H1 (cell line): ENCODE data around the gene POLN. TPM values are rescaled to one million over a fixed set of nuclear protein-coding genes. Genes with fewer than 3 reads are reported as not detected.

ENCODE experiments used
- CTCF ChIA-PET: fragments of 300-600 bp; sonication (Branson Sonifier 250); formaldehyde crosslinking; loops from one replicate; lab custom pipeline; 2021; ENCODE audit not compliant: partially characterized antibody; lab: Charles Lee
- POLR2A ChIA-PET: fragments of 300-600 bp; sonication (Branson Sonifier 250); formaldehyde crosslinking; loops from one replicate; lab custom pipeline; 2021; ENCODE audit warnings: inconsistent platforms; ENCODE audit not compliant: partially characterized antibody; lab: Charles Lee
- DNase-seq, 2 experiments: peaks; one replicate each; pipeline versions ENCODE4 v3.0.0 to v3.0.0-alpha.2; 2010 to 2022; ENCODE audit warnings: low spot score in 2 of 2, low read depth in 1 of 2, mixed read lengths in 1 of 2
- FAIRE-seq: peaks from 2 replicates; lab custom pipeline; 2011; peaks lifted over from hg19 to GRCh38; lab: Jason Lieb, UNC
- H2AFZ ChIP-seq: 2 replicates; pipeline ENCODE4 v1.8.1; 2012; ENCODE audit warnings: low read length, inconsistent platforms
- H2AK5ac ChIP-seq: 2 replicates; pipeline ENCODE4 v1.6.1; 2013; ENCODE audit warnings: low read depth, low read length
- H2BK120ac ChIP-seq: replicated peaks from 2 replicates; pipeline ENCODE3; 2013; ENCODE audit warnings: low read depth, low read length, inconsistent platforms
- H2BK12ac ChIP-seq: 2 replicates; pipeline ENCODE4 v1.6.1; 2013; ENCODE audit warnings: low read depth, low read length
- H2BK15ac ChIP-seq: 2 replicates; pipeline ENCODE4 v1.6.1; 2013; ENCODE audit warnings: low read length
- H2BK20ac ChIP-seq: 2 replicates; pipeline ENCODE4 v1.6.1; 2013; ENCODE audit warnings: low read length
- H2BK5ac ChIP-seq: 2 replicates; pipeline ENCODE4 v1.6.1; 2013; ENCODE audit warnings: low read depth, low read length
- H3K14ac ChIP-seq: 2 replicates; pipeline ENCODE4 v1.6.1; 2013; ENCODE audit warnings: inconsistent platforms; ENCODE audit not compliant: insufficient read length
- H3K18ac ChIP-seq: 2 replicates; pipeline ENCODE4 v1.6.1; 2013; ENCODE audit warnings: low read length; ENCODE audit errors: extremely low read depth
- H3K23ac ChIP-seq: 2 replicates; pipeline ENCODE4 v1.6.1; 2013; ENCODE audit warnings: inconsistent platforms; ENCODE audit not compliant: insufficient read length
- H3K23me2 ChIP-seq: 2 replicates; pipeline ENCODE4 v1.6.1; 2013; ENCODE audit warnings: low read depth, low read length
- H3K27ac ChIP-seq: 2 replicates; pipeline ENCODE4 v1.6.1; 2011; ENCODE audit warnings: low read depth, low read length, inconsistent platforms
- H3K27me3 ChIP-seq, 4 experiments: replicated peaks in 1 of 4; 1 replicate in 1 of 4; 2 replicates in 3 of 4; pipeline versions ENCODE4 v1.6.1 to v1.8.1; 2011 to 2013; ENCODE audit warnings: low read length in 3 of 4, mild to moderate bottlenecking in 3 of 4, inconsistent platforms in 2 of 4, mixed read lengths in 2 of 4, moderate library complexity in 1 of 4; ENCODE audit not compliant: control insufficient read depth in 3 of 4, insufficient read depth in 3 of 4; ENCODE audit errors: extremely low read depth in 1 of 4
- H3K36me3 ChIP-seq, 4 experiments: 2 replicates each; pipeline versions ENCODE4 v1.6.1 to v1.8.1; 2011 to 2013; ENCODE audit warnings: mild to moderate bottlenecking in 4 of 4, low read length in 3 of 4, moderate library complexity in 2 of 4, control low read depth in 1 of 4, inconsistent platforms in 1 of 4; ENCODE audit not compliant: insufficient read depth in 4 of 4, control insufficient read depth in 2 of 4
- H3K4ac ChIP-seq: replicated peaks from 2 replicates; pipeline ENCODE3; 2013; ENCODE audit warnings: low read length, low read depth, mixed read lengths, inconsistent platforms; ENCODE audit not compliant: insufficient read length
- H3K4me1 ChIP-seq, 4 experiments: replicated peaks in 1 of 4; 1 replicate in 1 of 4; 2 replicates in 3 of 4; pipeline versions ENCODE4 v1.6.1 to v1.8.1; 2011 to 2013; ENCODE audit warnings: low read length in 3 of 4, inconsistent platforms in 2 of 4, mixed read lengths in 1 of 4; ENCODE audit not compliant: insufficient read depth in 4 of 4, control insufficient read depth in 3 of 4
- H3K4me2 ChIP-seq, 2 experiments: 2 replicates each; pipeline versions ENCODE4 v1.6.1 to v1.8.1; 2011 to 2013; ENCODE audit warnings: low read depth in 2 of 2, low read length in 2 of 2, control low read depth in 1 of 2, inconsistent platforms in 1 of 2, mild to moderate bottlenecking in 1 of 2; ENCODE audit not compliant: insufficient read depth in 1 of 2
- H3K4me3 ChIP-seq, 4 experiments: fragments of 200-600, 300-600 bp in 1 of 4; sonication (generic), shearing (Covaris generic), sonication (Bioruptor Twin) in 1 of 4; 2 replicates each; pipeline versions ENCODE4 v1.5.1 to v1.8.1; 2011 to 2016; ENCODE audit warnings: low read length in 4 of 4, low read depth in 3 of 4, control low read depth in 2 of 4, inconsistent platforms in 2 of 4, mild to moderate bottlenecking in 2 of 4, mixed read lengths in 1 of 4, moderate library complexity in 1 of 4; ENCODE audit not compliant: insufficient read depth in 2 of 4; ENCODE audit errors: extremely low read depth in 1 of 4
- H3K56ac ChIP-seq: replicated peaks from 2 replicates; pipeline ENCODE3; 2013; ENCODE audit warnings: low read depth, mild to moderate bottlenecking, mixed read lengths, low read length, inconsistent platforms; ENCODE audit not compliant: insufficient read length
- H3K79me1 ChIP-seq: 2 replicates; pipeline ENCODE4 v1.6.1; 2013; ENCODE audit warnings: low read depth, low read length, control low read depth
- H3K79me2 ChIP-seq, 2 experiments: 2 replicates each; pipeline versions ENCODE4 v1.6.1 to v1.8.1; 2012 to 2013; ENCODE audit warnings: low read length in 2 of 2, mild to moderate bottlenecking in 2 of 2, inconsistent platforms in 1 of 2; ENCODE audit not compliant: insufficient read depth in 2 of 2, control insufficient read depth in 1 of 2
- H3K9ac ChIP-seq, 4 experiments: replicated peaks in 1 of 4; 1 replicate in 1 of 4; 2 replicates in 3 of 4; pipeline versions ENCODE4 v1.6.1 to v1.8.1; 2011 to 2013; ENCODE audit warnings: low read depth in 3 of 4, low read length in 3 of 4, control low read depth in 2 of 4, mild to moderate bottlenecking in 2 of 4, moderate library complexity in 2 of 4, inconsistent platforms in 1 of 4; ENCODE audit errors: extremely low read depth in 1 of 4
- H3K9me3 ChIP-seq, 2 experiments: 2 replicates each; pipeline versions ENCODE4 v1.6.1 to v1.8.1; 2012 to 2013; ENCODE audit warnings: mild to moderate bottlenecking in 2 of 2, moderate library complexity in 2 of 2, control low read depth in 1 of 2, inconsistent platforms in 1 of 2, low read depth in 1 of 2, low read length in 1 of 2, mixed read lengths in 1 of 2; ENCODE audit not compliant: insufficient read depth in 2 of 2
- H4K20me1 ChIP-seq, 2 experiments: replicated peaks in 1 of 2; 2 replicates each; pipeline versions ENCODE3 to v1.8.1; 2011 to 2013; ENCODE audit warnings: inconsistent platforms in 2 of 2, low read length in 2 of 2, mild to moderate bottlenecking in 1 of 2; ENCODE audit not compliant: insufficient read depth in 2 of 2, control insufficient read depth in 1 of 2
- H4K5ac ChIP-seq: 2 replicates; pipeline ENCODE4 v1.6.1; 2013; ENCODE audit warnings: low read length, low read depth, mixed read lengths, inconsistent platforms; ENCODE audit not compliant: insufficient read length
- H4K8ac ChIP-seq: 2 replicates; pipeline ENCODE4 v1.8.0; 2013; ENCODE audit warnings: mild to moderate bottlenecking, moderate library complexity, low read length, inconsistent platforms; ENCODE audit not compliant: insufficient read depth; ENCODE audit errors: extremely low read depth
- H4K91ac ChIP-seq: replicated peaks from 2 replicates; pipeline ENCODE3; 2013; ENCODE audit warnings: low read length, mixed read lengths, inconsistent platforms; ENCODE audit not compliant: insufficient read length
- EP300 ChIP-seq, 2 experiments: IDR thresholded peaks; 1 replicate in 1 of 2; 2 replicates in 1 of 2; pipeline ENCODE4 v1.6.1; 2011 to 2012; ENCODE audit warnings: low read depth in 2 of 2, low read length in 2 of 2, mild to moderate bottlenecking in 2 of 2, borderline replicate concordance in 1 of 2, inconsistent platforms in 1 of 2, moderate library complexity in 1 of 2
- PHF8 ChIP-seq: fragments of 200-600 bp; sonication (generic); conservative IDR thresholded peaks from 2 replicates; pipeline ENCODE4 v1.7.1; 2012; ENCODE audit warnings: low read depth, mild to moderate bottlenecking, inconsistent platforms, low read length, moderate library complexity
- RNF2 ChIP-seq: fragments of 200-900, 300-1000 bp; sonication (generic); IDR thresholded peaks from 2 replicates; pipeline ENCODE4 v1.7.1; 2016; ENCODE audit warnings: borderline replicate concordance, low read depth, mild to moderate bottlenecking, antibody characterized with exemption, low read length; ENCODE audit not compliant: poor library complexity, severe bottlenecking; ENCODE audit errors: missing control alignments
- RXRA ChIP-seq: IDR thresholded peaks from 2 replicates; pipeline ENCODE4 v1.6.1; 2011; ENCODE audit warnings: low read depth, mild to moderate bottlenecking, low read length, moderate library complexity; ENCODE audit not compliant: insufficient read depth
- SP4 ChIP-seq: IDR thresholded peaks from 2 replicates; pipeline ENCODE4 v1.6.1; 2012; ENCODE audit warnings: low read length, inconsistent platforms
- WGBS, 2 experiments: shearing (Covaris generic) in 1 of 2; methylation state at CpG; one replicate each; pipeline versions ENCODE4 v1.1.6 to v1.1.7; 2013 to 2015; ENCODE audit warnings: low lambda C conversion rate in 2 of 2, mixed read lengths in 2 of 2, inconsistent platforms in 1 of 2, low coverage in 1 of 2, missing lambda C conversion rate in 1 of 2; ENCODE audit not compliant: insufficient replicate concordance in 2 of 2, insufficient coverage in 1 of 2, insufficient read length in 1 of 2; ENCODE audit errors: extremely low coverage in 1 of 2, missing lambda C conversion rate in 1 of 2; 5-methylcytosine and 5-hydroxymethylcytosine counted together
- polyA plus RNA-seq, 7 experiments: library from polyadenylated mRNA; depleted of rRNA in 3 of 7; stranded (reverse) in 5 of 7; unstranded in 2 of 7; fragments of >200 nt in 5 of 7; fragments of 200-250 nt in 2 of 7; gene quantifications; 1 replicate in 5 of 7; 2 replicates in 1 of 7; 4 replicates in 1 of 7; pipeline versions ENCODE4 v1.2.1 to v1.2.3, GENCODE V29; 2011 to 2013; ENCODE audit warnings: missing spikeins in 2 of 7, mixed read lengths in 2 of 7
- total RNA-seq: library from RNA; stranded (reverse); fragmentation: NEBNext Ultra II Directional; extraction: Animal tissue kit (Norgen Biotek cat#: 25700); gene quantifications from 2 replicates; pipeline ENCODE4 v1.2.1, GENCODE V29; 2021
- TF ChIP-seq, protein P1 (sequence below), 3 experiments: IDR thresholded peaks; 1 replicate in 2 of 3; 2 replicates in 1 of 3; pipeline versions ENCODE4 v1.5.1 to v1.6.1; 2011; ENCODE audit warnings: low read length in 3 of 3, mild to moderate bottlenecking in 3 of 3, inconsistent platforms in 2 of 3, low read depth in 1 of 3, moderate library complexity in 1 of 3; ENCODE audit not compliant: insufficient read depth in 1 of 3; ENCODE audit errors: control extremely low read depth in 1 of 3

Gene POLN
- total and polyA plus RNA-seq, 2 of the 8 experiments (the other 6 are each of a cell fraction or from before 2014, with no cell fraction given) = 0.98 to 1.5 TPM

DNA sequence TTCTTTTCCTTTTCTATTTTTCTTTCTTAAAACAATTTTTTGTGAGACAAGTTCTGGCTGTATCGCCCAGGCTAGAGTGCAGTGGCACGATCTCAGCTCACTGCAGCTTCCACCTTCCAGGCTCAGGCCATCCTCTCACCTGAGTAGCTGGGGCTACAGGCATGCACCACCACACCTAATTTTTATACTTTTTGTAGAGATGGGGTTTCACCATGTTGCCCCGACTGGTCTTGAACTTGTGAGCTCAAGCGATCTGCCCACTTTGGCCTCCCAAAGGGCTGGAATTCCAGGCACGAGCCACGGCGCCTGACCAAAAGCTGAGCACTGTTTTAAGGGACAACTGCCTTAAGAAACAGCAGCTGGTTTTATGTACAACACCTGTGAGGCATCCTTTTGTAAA lies 192.1 kb downstream of the POLN start:
- Histone ChIP-seq H3K56ac (no peak overlapping the region), H4K8ac (no peak overlapping the region), H2BK5ac (no peak overlapping the region), H3K23ac (no peak overlapping the region), H4K91ac (no peak overlapping the region), H4K5ac (no peak overlapping the region), H3K27ac (no peak overlapping the region), H3K9ac (no peak overlapping the region), H3K23me2 (no peaks in the 10 kb centered on the region; the same call in 1 of the 2 replicates), H3K4ac (no peak overlapping the region), H4K20me1 (peaks cover 0 to 4% of the 10 kb centered on the region in 2 experiments), H3K4me1 (peaks cover 0 to 5% (median 4%) of the 10 kb centered on the region in 4 experiments; a peak in 5 of 7 replicates), H3K9me3 (peaks cover 0 to 4% of the 10 kb centered on the region in 2 experiments; a peak in 1 of 4 replicates), H3K79me1 (no peaks in the 10 kb centered on the region), H2BK20ac (no peak overlapping the region), H3K79me2 (no peaks in the 10 kb centered on the region), H2AK5ac (no peak overlapping the region), H2BK12ac (no peak overlapping the region), H2BK15ac (no peak overlapping the region), H2AFZ (no peak overlapping the region), H3K4me3 (no peak overlapping the region), H3K27me3 (peaks cover 0 to 10% (median 5%) of the 10 kb centered on the region in 4 experiments; a peak in 4 of 7 replicates), H3K18ac (no peak overlapping the region), H3K4me2 (no peak overlapping the region), H3K36me3 (no peaks in the 10 kb centered on the region), H2BK120ac (no peak overlapping the region), H3K14ac (no peak overlapping the region)
- FAIRE-seq (no peak), DNase-seq (peak in 1 of 2 experiments; percentile 16)
- WGBS, 2 experiments = 91% methylated on average over 7 of the region's 7 CpGs; no CpG with 5 or more reads in 1 of the 2 experiments
- ChIA-PET POLR2A (no interaction called here), CTCF (interaction anchor here (0.6 to 0.9 kb wide), 2 partner anchors 36 to 409 kb away, joined by 3 read pairs; no protein-coding TSS in a partner anchor)
- no peak for TF ChIP-seq EP300 (IDR thresholded peaks at IDR 0.05; ENCODE audit: borderline replicate concordance in 1 of 2, low read depth in 2 of 2, low read length in 2 of 2)
- TF ChIP-seq, protein P1, sequence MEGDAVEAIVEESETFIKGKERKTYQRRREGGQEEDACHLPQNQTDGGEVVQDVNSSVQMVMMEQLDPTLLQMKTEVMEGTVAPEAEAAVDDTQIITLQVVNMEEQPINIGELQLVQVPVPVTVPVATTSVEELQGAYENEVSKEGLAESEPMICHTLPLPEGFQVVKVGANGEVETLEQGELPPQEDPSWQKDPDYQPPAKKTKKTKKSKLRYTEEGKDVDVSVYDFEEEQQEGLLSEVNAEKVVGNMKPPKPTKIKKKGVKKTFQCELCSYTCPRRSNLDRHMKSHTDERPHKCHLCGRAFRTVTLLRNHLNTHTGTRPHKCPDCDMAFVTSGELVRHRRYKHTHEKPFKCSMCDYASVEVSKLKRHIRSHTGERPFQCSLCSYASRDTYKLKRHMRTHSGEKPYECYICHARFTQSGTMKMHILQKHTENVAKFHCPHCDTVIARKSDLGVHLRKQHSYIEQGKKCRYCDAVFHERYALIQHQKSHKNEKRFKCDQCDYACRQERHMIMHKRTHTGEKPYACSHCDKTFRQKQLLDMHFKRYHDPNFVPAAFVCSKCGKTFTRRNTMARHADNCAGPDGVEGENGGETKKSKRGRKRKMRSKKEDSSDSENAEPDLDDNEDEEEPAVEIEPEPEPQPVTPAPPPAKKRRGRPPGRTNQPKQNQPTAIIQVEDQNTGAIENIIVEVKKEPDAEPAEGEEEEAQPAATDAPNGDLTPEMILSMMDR (IDR thresholded peaks at IDR 0.05; ENCODE audit: control extremely low read depth in 1 of 3, insufficient read depth in 1 of 3, low read depth in 1 of 3, low read length in 3 of 3) = no peak
- no peak for TF ChIP-seq RXRA
- no peak for TF ChIP-seq PHF8
- TF ChIP-seq SP4 = no peak
- no peak for TF ChIP-seq RNF2
